NCI-H524 (cell line): ENCODE results near the gene USP54.

Source experiments
- DNase-seq, 2 experiments: peaks; one replicate each; lab custom pipeline; 2025; lab: John Stamatoyannopoulos, UW

The USP54 gene

GRCh38 chr10:73534857-73535256 lies 56.3 kb downstream of the USP54 start:
- no peak for DNase-seq

- peak in 1 of 2 experiments; percentile 49 for DNase-seq
Observed at GRCh38 chr10:73529089-73529832, 61.9 kb downstream of the USP54 start.

- no peak for DNase-seq
Observed at GRCh38 chr10:73522263-73522662, 68.9 kb downstream of the USP54 start.

DNA sequence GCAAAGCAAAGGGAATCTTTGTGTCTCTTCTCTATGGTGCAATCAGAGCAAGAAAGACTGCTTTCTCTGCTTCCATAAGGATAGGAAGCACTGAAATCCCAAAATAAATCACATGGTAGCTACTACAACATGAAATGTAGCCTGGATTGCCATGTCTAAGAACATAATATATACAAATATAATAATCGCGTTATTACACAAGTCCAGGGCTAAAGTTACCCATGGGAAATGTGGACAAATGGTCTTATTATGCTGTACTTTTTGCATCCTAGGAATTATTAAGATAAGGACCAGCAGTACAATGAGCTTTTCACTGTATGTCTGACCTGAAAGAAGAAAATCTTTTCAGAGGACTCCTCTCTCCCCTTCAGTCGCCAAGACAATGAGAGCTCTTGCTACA lies 71.8 kb downstream of the USP54 start:
- no peak for DNase-seq

GRCh38 chr10:73517166-73517888 lies 73.8 kb downstream of the USP54 start:
- no peak for DNase-seq

GRCh38 chr10:73512207-73512743 lies 78.9 kb downstream of the USP54 start:
- no peak for DNase-seq

DNA sequence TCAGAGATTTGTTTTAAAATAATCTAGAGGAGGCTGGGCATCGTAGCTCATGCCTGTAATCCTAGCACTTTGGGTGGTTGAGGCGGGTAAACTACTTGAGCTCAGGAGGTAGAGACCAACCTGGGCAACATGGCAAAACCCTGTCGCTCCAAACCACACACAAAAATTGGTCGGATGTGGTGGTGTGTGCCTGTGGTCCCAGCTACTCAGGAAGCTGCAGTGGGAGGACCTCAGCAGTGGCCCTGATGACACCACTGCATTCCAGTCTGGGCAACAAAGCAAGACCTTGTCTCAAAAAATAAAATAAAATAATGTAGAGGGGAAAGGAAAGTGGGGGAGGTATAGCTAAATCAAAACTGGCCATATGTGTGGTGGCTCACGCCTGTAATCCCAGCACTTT lies 81.4 kb downstream of the USP54 start:
- DNase-seq: no peak

DNA sequence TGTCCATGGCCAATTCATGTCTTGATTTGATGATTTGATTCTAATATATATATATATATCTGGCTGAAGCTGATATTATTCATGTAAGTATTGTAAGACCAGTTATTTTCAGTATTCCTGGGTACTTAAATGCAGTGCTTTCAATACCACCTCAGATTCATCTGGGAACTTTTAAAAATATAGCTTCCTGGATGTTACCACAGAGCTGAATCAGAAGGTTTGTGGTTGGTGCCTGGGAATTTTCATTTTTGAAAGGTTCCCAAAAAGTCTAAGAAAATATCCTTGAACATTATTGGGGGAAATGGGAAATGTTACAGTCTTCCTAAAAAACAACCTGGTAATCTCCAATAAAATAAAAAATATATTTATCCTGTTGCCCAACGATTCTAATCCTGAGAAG lies 84.7 kb downstream of the USP54 start:
- DNase-seq: no peak

DNA sequence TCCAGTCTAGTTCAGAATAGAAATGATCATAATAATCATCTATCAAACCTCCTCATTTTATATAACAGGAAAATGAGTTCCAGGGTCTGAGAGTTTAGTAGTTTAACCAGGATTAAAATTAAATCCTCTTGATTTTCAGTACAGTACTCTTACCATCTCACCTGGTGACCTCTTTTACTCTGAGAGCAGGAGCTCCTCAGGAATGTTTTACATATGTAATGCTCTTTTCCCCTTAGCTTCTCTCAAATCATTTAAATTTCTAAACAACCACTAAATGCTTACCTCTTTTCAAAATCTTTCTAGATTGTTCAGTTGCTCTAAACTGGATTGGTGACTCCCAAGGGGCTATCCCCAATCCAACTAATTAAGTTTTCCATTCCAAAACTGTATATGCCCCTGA lies 85.1 kb downstream of the USP54 start:
- DNase-seq: no peak

DNA sequence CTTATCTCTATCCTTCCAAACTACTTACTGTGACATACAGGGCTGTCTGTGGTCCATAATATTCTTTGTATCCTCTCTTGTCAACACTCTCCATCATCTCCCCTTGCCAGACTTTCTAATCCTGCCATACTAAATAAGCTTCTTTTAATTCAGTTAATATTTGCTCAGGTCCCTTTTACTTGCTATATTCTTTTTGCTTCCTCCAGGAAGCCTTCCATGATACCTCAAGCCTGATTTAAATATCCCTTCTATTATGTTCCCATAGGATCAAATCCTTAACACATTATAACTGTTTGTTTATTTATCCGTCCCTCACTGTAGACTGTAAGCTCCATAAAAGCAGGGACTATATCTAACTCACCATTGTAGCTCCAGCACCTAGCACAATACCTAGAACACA lies 88.1 kb downstream of the USP54 start:
- no peak for DNase-seq

- no peak for DNase-seq
Observed at GRCh38 chr10:73501651-73502050, 89.5 kb downstream of the USP54 start.

DNA sequence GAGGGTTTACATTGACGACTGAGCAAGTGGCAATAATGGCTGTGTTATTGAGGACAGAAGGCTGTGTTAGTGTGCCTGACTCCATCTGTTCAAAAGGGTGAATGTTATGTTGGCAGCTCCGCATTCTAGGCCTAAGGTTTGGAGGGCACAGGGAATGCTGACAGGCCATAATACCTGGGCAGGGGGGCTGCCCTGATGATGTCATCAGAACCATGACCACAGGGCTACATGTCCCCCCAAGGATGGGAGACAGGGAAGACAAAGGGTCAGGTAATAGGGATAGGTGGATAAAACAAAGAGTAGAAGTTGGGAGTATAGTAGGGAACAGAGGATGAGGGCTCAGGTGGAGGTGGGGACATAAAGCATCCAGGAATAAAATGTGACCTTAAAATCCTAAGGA lies 93.5 kb downstream of the USP54 start:
- DNase-seq: no peak

DNA sequence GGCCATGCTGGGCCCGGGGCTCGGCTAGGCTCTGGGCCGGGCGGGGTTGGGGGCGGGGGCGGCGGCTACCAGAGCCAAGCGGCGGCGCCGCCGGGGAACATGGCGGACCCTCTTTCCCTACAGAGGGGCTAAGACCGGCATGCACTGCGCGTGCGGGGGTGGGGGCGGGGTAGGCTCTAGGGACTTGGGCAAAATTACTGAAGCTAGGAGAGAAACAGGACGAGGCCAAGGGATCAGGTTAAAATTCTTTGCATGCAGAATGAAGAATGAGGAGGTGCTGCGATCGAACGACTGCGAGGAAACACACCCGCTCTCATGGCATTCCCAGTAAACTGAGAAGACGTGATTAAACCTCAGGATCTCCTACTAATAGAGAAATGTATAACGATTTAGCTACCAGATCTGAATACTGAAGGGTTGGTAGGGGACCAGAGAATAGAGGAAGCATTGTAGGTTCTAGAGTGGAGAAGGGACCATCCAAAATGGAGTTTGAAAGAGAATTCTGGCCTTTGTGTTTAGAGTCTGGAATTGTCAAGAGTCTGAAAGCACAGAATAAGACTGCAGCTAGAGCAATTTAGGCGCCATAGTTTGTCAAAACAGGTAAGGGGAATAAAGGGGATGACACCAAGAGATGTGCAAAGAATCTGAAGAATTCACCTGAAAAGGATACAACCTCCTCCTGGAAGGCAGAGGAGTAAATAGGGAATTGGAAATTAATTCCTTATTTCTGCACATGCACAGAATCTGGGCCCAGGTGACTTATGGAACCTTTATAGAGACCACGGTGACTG lies 95.1 kb downstream of the USP54 start, which contains the start of gene PPP3CB:
PPP3CB (minus strand) TSS at position 141 of the 791 bp plus-strand sequence; CDS start at position 6, 135 bp downstream.
- DNase-seq: peak; percentile 68 to 70

GRCh38 chr10:73495226-73495883 lies 95.8 kb downstream of the USP54 start:
- DNase-seq: peak; percentile 18 to 51

DNA sequence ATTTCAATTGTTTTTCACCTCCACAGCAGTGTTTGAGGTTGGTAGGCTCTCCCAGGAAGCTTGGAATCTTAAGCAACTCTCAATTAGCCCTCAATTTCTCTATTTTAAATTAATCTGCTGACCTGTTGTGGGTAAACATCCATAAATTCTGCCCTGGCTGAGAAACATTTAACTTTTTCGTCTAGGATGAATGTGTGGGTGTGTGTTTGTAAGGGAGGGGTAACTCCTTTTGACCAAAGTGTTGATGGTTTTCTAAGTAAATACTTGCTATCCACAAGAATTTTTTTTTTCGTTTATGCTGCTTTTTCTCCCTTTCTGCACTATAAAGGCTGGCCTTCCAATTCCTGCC lies 96.3 kb downstream of the USP54 start:
- DNase-seq: no peak

GRCh38 chr10:73494213-73494612 lies 96.9 kb downstream of the USP54 start:
- DNase-seq: no peak

DNA sequence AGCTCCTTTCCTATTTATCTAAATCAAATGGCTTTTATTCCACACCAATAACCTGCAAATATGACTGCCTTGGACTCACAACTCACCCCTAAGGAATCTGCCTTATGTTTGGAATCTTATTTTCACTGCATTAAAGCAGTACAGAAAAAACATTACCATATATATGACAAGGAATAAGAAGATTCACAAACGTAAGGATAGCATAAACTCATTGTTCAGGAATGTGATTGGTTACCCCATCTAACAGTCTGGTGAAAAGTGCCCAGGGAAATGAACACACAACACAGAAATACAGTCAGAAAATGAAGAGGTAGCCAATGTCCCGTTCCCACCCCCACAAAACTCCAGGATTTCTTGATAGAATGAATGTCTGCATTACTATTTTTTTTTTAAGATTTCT lies 97.4 kb downstream of the USP54 start:
- no peak for DNase-seq

DNA sequence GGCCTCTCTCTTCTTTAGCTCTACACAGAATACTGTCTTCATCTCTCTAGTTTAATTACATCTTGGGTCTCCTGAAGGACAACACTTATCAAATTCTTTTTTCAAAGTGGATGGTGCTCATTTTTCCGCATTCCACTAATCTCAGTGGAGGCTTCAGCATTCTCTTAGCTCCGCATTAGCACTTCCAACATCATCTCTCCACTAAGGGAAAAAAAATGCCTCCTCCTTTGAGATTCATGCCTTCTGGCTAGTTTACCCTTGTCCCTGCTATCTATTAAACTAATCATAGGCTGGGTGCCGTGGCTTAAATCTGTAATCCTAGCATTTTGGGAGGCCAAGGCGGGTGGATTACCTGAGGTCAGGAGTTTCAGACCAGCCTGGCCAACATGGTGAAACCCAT lies 104.5 kb downstream of the USP54 start:
- DNase-seq: no peak

DNA sequence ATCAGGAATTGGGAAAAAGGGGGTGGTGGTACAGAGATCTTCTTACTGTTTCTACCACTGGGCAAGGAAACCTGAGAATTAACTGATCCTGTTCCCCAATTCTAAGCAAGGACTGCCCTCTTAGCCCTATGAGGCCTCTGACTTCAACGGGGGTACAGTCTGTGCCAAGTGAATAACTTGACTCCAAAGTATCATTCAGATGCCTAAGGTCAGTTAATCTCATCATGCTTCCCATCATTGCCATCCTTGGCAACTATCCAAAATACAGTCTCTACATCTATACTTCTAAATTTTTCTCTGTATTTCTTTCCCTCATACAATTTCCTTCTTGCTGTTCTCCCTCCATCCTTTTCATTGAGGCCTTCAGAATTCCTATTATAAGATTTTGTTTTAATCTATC lies 105.8 kb downstream of the USP54 start:
- peak in 1 of 2 experiments; percentile 1 for DNase-seq

DNA sequence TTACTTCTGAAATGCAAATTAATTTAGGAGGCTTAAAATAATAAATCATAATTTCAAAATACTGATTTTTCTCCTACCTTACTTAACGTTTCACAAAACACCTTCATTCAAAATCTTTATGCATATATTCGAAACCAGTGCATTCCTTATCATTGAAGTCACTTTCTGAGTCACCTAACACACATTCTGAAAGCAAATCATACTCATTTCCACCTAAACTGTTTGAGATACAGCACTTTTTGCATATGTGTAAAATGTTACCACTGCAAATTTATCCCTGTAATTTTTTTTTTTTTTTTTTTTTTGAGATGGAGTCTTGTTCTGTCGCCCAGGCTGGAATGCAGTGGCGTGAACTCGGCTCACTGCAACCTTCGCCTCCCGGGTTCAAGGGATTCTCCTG lies 111.0 kb downstream of the USP54 start:
- no peak for DNase-seq

GRCh38 chr10:73478636-73479035 lies 112.5 kb downstream of the USP54 start:
- DNase-seq: no peak

GRCh38 chr10:73471226-73471625 lies 119.9 kb downstream of the USP54 start:
- no peak for DNase-seq
